HG03159 (cell line): ENCODE results near the gene ZNF48.

Experiments
- ATAC-seq: cut with Tn5 transposase; IDR thresholded peaks from one replicate; pipeline ENCODE4 v1.9.1; 2021; ENCODE audit warnings: mild to moderate bottlenecking, moderate library complexity; ENCODE audit not compliant: unreplicated experiment

Gene ZNF48

GRCh38 chr16:30358577-30358936, 36.7 kb upstream of the ZNF48 start:
- no peak for ATAC-seq

- no peak for ATAC-seq
Observed at GRCh38 chr16:30358990-30359870, 36.0 kb upstream of the ZNF48 start.

- no peak for ATAC-seq
Observed at GRCh38 chr16:30359871-30360170, 35.4 kb upstream of the ZNF48 start.

- ATAC-seq: no peak
Observed at GRCh38 chr16:30361180-30361579, 34.0 kb upstream of the ZNF48 start.

GRCh38 chr16:30365200-30365599, 30.0 kb upstream of the ZNF48 start:
- no peak for ATAC-seq

- no peak for ATAC-seq
Observed at GRCh38 chr16:30366511-30366910, 28.7 kb upstream of the ZNF48 start.

- no peak for ATAC-seq
Observed at GRCh38 chr16:30367349-30368009, 27.7 kb upstream of the ZNF48 start.

- no peak for ATAC-seq
Observed at GRCh38 chr16:30368122-30368791, 27.0 kb upstream of the ZNF48 start.

GRCh38 chr16:30368792-30369090, 26.5 kb upstream of the ZNF48 start:
- ATAC-seq: no peak

- ATAC-seq: no peak
Observed at GRCh38 chr16:30369091-30369937, 25.9 kb upstream of the ZNF48 start.

- ATAC-seq: peak; percentile 10
Observed at GRCh38 chr16:30369938-30370455, 25.2 kb upstream of the ZNF48 start.

GRCh38 chr16:30370456-30371247, 24.6 kb upstream of the ZNF48 start, which contains the start of gene TBC1D10B:
Gene TBC1D10B (minus strand): TSS chr16:30370494. CDS start chr16:30370183, 311 bp downstream.
- ATAC-seq: peak; percentile 77

- no peak for ATAC-seq
Observed at GRCh38 chr16:30371248-30371816, 23.9 kb upstream of the ZNF48 start.

- no peak for ATAC-seq
Observed at GRCh38 chr16:30372038-30372712, 23.0 kb upstream of the ZNF48 start.

- ATAC-seq: no peak
Observed at GRCh38 chr16:30372725-30373124, 22.5 kb upstream of the ZNF48 start.

GRCh38 chr16:30374538-30374937, 20.7 kb upstream of the ZNF48 start, which contains the start of gene MYL11:
Gene MYL11 (plus strand): TSS chr16:30374802. CDS start chr16:30374858, 56 bp downstream.
- no peak for ATAC-seq

- no peak for ATAC-seq
Observed at GRCh38 chr16:30375864-30376263, 19.4 kb upstream of the ZNF48 start.

- no peak for ATAC-seq
Observed at GRCh38 chr16:30376461-30376902, 18.7 kb upstream of the ZNF48 start.
